Activated CD4-positive, CD25-positive, alpha-beta regulatory T cell treated with anti-CD3 and anti-CD28 coated beads, Interleukin-2, amount 50 U/mL, for 24 hours (primary cell): Measurements from ENCODE around the gene PPDPF.
"Not testable (repeated sequence)": the region's sequence is repeated elsewhere in the genome, so short reads cannot be mapped to it uniquely, and the experiment has no call there.

Experiments used
- ATAC-seq, 2 donors: fragments of 150-1000 bp; cut with Tn5 transposase; one replicate each; pipeline ENCODE4 v1.10.0; 2021; ENCODE audit warnings: mild to moderate bottlenecking in 1 of 2, moderate library complexity in 1 of 2

The PPDPF gene

GRCh38 chr20:63566395-63567135 lies 46.0 kb downstream of the PPDPF start:
- ATAC-seq, result no peak

GRCh38 chr20:63567136-63567385 lies 46.5 kb downstream of the PPDPF start:
- no peak for ATAC-seq

- peak; percentile 83 to 87 for ATAC-seq
Measured at GRCh38 chr20:63567386-63568169, 47.0 kb downstream of the PPDPF start.

GRCh38 chr20:63568170-63568981 lies 47.8 kb downstream of the PPDPF start:
- ATAC-seq, result no peak

GRCh38 chr20:63568986-63569949 lies 48.7 kb downstream of the PPDPF start:
- no peak for ATAC-seq

GRCh38 chr20:63570281-63571086 lies 49.9 kb downstream of the PPDPF start:
- ATAC-seq, result no peak

DNA sequence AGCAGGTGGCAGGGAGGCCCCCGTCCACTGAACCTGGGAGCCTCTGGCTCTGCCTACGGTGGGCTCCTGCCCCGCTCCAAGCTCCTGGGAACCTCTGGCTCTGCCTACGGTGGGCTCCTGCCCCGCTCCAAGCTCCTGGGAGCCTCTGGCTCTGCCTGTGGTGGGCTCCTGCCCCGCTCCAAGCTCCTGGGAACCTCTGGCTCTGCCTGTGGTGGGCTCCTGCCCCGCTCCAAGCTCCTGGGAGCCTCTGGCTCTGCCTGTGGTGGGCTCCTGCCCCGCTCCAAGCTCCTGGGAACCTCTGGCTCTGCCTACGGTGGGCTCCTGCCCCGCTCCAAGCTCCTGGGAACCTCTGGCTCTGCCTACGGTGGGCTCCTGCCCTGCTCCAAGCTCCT lies 50.5 kb downstream of the PPDPF start:
- ATAC-seq, result not testable (repeated sequence)
